HG03196 (cell line): Measurements from ENCODE around the gene ZNF605.
"Not testable (repeated sequence)": the region's sequence is repeated elsewhere in the genome, so short reads cannot be mapped to it uniquely, and the experiment has no call there.

ENCODE experiments used
- ATAC-seq: cut with Tn5 transposase; IDR thresholded peaks from one replicate; pipeline ENCODE4 v1.9.1; 2021; ENCODE audit not compliant: unreplicated experiment

The ZNF605 gene

DNA sequence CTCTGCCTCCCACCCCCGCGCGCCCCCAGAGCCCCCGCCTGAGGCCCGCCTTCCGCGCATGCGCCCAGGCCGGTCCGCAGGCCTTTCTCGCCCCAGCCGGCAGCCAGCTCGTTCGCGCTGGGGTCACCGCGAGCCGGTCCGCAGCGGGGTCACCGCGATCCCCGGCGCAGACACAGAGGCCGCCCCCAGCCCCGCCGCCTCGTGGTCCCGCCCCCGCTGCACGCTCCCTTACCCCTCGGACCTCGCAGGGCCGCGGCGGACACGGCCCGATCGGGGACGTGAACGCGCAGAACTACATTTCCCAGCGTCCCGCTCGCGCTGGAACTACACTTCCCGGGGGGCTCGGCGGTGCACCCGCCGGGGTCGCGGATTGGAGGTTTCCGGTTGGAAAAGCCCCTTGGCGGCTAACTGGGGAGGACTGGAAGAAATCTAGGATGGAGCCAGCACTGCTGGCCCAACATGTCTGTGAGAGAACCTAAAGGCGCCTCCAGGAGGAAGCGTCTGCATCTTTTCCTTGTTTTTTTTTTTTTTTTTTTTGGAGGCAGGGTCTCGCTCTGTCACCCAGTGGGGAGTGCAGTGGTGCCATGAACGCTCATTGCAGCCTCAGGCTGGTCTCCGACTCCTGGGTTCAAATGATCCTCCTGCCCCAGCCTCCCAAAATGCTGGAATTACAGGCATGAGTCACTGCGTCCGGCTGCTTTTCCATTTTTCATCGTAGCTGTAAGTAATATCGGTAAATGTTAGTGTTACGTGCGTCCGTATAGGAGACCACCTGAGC, at the start of gene ZNF605:
Gene ZNF605 (minus strand): TSS at position 296 of the 778 bp plus-strand sequence. CDS start 10,671 bp downstream, outside the sequence.
- peak; percentile 97 for ATAC-seq

GRCh38 chr12:132998741-132999140, 42.6 kb upstream of the ZNF605 start:
- ATAC-seq, result no peak

DNA sequence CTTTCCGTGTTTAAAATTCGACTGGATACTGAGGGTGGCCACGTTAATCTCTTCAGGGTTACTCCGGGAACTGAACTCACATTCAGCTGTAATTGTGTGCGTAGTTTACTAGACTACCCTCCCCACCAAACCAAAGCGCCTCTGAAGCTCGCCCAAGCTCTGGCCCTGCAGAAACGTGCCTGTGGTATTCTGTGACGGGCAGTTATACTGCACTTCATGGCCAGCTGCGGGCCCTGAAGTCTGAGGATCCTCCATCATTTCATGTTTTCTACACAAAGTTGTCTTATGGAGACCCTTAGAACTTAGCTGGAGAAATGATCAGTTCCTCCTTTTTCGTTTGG, 30.7 kb upstream of the ZNF605 start:
- ATAC-seq, result peak; percentile 18

DNA sequence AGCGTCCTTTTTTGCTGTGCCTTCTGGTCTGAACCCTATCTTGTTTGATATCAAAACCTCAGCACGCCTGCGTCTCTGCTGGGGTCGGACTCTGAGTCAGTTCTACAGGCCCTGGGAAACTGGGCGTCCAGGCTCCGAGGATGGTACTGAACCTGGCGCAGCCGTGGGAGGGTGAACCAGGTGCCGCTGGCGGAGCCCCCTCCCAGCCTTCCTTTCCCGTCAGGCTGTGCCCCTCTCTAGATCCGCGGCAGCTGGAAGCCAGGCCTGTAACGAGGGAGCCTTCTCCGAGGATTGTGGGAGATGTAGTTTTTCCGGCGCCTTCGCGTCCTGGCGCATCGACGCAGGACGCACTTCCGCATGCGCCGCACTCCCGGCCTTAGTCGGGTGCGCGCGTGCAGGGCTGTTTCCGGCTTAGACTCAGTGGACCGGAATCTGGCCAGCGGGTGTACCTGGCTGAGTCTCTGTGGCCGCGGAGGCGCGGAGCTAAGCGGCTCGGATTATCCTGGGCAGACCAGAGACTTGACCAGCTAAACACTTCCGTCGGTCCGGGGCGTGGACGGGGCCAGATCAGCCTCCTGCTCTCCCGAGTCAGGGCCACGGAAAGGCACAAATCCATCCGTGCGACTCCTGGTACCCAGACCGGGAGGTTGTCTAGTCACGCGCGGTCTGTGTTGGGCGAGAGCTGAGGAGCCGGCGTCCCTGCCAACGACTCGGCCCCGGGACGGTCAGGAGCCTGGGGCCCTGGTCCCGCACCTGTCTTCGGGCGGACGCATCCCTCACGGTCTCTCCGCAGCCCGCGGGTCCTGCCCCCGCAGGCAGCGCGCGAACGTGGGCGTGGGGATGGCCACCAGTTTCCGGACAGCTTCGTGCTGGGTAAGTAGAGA, 30.1 kb upstream of the ZNF605 start, which contains the start of gene ZNF26:
Gene ZNF26 (plus strand): TSS at position 367 of the 884 bp plus-strand sequence. CDS start 474 bp downstream, at position 841.
- peak; percentile 97 for ATAC-seq

DNA sequence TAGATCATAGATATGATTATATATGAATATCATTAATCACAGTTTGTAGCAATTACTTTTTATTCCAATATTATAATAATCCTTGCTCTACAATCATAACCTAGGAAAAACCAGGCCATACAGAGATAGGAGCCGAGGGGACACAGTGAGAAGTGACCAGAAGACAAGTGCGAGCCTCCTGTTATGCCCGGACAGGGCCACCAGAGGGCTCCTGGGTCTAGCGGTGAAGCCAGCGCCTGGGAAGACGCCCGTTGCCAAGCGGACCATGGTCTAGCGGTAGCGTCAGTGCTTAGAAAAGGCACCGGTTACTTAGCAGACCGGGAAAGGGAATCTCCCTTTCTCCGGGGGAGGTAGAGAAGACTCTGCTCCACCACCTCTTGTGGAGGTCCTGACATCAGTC, 20.8 kb upstream of the ZNF605 start:
- not testable (repeated sequence) for ATAC-seq

DNA sequence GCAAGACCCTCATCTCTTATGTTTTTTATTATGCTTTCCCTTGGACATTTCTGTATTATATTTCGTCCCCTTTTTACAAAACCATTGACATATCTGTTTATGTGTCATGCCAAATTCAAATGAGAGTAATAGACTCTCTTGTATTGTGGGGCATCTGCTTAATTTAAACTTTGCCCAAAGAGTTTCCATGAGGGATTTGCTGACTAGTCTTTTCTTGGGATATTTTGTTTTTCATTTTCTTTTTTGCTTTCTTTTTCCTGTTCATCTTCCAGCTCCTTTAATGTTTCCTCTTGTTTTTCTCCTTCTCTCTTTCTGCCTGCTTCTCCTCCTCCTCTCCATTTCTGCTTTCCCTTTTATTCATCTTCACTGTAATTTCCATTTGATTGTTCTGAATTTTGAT, 16.3 kb upstream of the ZNF605 start:
- no peak for ATAC-seq

DNA sequence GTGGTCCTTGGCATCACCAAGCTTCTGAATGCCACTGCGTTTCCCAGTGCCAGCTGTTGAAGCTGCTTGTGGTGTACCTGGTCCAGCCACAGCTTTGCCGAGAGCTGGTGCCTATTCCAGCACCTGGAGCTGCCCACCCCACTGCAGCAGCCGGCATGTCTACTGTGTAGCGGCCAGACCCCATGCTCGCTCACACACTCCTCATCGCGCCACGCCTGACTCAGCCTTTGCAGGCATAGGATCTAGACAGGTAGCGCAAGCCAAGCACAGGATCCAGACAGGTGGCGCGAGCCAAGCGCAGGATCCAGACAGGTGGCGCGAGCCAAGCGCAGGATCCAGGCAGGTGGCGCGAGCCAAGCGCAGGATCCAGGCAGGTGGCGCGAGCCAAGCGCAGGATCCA, 11.6 kb upstream of the ZNF605 start:
- ATAC-seq, result no peak

DNA sequence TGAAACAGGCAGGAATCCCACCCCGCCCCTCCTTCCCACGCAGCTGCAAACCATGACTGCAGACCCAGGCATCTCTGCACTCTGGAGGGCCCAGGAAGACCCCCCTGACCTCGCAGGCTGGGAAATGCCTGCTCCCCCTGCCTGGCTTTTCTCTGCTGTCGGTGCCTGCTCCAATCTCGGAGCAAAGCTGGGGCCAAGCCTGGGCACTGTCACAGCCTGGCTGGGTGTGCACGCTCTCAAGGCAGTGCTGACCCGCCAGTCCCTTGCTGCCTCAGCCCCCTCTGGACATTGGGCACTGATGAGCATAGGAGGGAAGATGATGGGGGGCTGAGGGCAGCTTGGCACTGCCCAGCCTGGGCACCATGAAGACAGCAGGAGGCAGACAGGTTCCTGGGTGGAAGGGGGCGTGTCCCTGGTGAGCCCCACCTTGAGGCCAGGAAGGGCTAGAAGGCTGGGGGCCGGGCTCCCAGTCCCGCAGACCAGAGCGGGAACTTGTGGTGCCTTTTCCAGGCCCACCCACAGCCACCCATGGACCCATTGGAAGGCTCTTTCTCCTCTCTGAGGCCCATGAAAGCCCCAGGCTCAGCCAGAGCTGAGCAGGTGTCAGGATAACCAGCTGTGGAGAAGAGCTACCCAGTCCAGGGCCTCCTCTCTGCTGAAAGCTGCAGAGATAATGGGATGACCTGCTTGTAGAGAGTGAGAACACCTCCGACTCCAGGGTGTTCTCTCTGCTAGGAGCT, 10.7 kb upstream of the ZNF605 start:
- no peak for ATAC-seq

DNA sequence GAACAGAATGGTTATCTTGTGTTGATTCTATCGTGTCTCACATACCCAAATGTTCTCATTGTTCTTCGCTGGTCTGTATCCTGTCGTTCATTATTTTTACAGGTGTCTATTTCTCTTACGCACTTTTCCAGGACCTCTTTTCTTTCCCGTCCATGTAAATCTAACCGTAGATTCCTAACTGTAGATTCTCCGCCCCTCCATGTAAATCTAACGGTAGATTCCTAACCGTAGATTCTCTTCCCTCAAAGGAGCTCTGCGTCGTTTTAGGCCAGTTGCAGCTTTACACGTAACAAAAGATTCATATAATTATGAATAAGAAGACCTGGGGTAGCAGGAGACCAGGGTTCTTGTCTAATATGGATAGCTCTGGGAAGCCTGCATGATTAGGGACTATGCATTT, 9.7 kb upstream of the ZNF605 start:
- ATAC-seq, result no peak

DNA sequence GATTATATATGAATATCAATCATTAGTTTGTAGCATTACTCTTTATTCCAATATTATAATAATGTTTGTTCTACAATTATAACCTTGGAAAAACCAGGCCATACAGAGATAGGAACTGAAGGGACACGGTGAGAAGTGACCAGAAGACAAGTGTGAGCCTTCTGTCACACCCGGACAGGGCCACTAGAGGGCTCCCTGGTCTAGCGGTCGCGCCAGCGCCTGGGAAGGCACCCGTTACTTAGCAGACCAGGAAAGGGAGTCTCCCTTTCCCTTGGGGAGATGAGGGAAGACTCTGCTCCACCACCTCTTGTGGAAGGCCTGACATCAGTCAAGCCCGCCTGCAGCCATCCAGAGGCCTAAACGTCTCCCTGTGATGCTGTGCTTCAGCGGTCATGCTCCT, 7.8 kb upstream of the ZNF605 start:
- not testable (repeated sequence) for ATAC-seq

- not testable (repeated sequence) for ATAC-seq
Measured at GRCh38 chr12:132961790-132962189, 5.7 kb upstream of the ZNF605 start.

- ATAC-seq, result peak; percentile 22
Measured at GRCh38 chr12:132955094-132956010, 754 bp downstream of the ZNF605 start.

DNA sequence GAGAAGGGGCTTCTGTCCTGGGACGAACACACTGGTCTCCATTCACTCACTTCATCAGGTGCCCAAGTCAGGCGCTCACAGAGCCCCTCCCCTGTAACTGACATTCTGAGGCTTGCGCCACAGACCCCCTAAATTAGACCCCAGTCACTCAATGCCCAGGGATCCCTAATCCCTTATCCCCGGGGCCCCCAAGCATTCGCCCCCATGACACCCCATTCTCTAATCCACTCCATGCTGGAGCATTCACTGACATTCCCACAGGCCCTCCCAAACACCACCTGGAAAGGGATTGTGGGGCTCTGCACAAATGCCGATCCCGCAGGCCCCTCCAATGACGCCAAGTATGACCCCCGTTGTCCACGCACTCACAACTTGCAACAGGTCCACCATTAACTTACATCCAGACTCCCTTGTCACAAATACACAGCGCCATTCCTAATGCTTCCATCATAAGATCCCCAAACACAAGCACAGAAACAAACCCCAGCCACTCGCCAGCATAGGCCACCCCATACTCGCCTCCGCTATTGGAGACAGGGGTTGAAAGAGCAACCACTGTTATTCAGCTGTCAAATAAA, 1.5 kb downstream of the ZNF605 start:
- no peak for ATAC-seq

- ATAC-seq, result no peak
Measured at GRCh38 chr12:132953771-132954170, 2.3 kb downstream of the ZNF605 start.

DNA sequence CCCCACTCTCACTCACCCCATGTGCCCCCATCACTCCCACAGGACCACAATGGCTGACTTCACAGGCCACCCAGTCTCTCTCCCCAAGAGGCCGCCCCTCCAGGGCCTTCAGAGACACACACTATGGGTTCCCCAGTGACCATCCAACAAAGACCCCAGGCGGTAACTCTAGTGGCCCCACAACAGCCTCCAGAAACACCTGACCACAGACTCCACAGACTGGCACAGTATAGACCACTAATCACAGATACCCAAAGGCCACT, 3.0 kb downstream of the ZNF605 start:
- ATAC-seq, result no peak

- no peak for ATAC-seq
Measured at GRCh38 chr12:132952371-132953162, 3.5 kb downstream of the ZNF605 start.

DNA sequence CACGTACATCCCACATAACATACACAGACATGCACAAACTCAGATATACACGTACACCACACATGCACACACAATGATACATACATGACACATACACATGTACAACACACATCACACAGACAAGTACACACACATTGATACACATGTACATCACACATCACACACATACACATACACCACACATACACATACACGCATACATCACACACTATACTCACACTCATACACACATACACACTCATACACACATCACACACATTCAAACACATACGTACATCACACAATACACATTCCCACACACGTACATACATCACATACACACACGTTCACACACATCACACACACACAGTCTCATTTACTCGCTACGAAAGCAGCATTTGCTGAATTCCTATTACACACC, 4.5 kb downstream of the ZNF605 start:
- ATAC-seq, result no peak

- no peak for ATAC-seq
Measured at GRCh38 chr12:132950844-132951535, 5.1 kb downstream of the ZNF605 start.
